GM18499 (cell line): ENCODE data around the gene ACP6.
"Not testable (repeated sequence)": the region's sequence is repeated elsewhere in the genome, so short reads cannot be mapped to it uniquely, and the experiment has no call there.

Experiments used
- ATAC-seq: cut with Tn5 transposase; IDR thresholded peaks from one replicate; pipeline ENCODE4 v1.9.1; 2021; ENCODE audit warnings: moderate number of reproducible peaks; ENCODE audit not compliant: insufficient read depth, unreplicated experiment

Gene ACP6

DNA sequence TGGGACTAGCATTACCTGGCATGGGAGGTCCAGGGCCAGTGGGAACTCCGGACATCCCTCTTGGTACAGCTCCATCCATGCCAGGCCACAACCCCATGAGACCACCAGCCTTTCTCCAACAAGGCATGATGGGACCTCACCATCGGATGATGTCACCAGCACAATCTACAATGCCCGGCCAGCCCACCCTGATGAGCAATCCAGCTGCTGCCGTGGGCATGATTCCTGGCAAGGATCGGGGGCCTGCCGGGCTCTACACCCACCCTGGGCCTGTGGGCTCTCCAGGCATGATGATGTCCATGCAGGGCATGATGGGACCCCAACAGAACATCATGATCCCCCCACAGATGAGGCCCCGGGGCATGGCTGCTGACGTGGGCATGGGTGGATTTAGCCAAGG lies 45.8 kb downstream of the ACP6 start:
- no peak for ATAC-seq

DNA sequence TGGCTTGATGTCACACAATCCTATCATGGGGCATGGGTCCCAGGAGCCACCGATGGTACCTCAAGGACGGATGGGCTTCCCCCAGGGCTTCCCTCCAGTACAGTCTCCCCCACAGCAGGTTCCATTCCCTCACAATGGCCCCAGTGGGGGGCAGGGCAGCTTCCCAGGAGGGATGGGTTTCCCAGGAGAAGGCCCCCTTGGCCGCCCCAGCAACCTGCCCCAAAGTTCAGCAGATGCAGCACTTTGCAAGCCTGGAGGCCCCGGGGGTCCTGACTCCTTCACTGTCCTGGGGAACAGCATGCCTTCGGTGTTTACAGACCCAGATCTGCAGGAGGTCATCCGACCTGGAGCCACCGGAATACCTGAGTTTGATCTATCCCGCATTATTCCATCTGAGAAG lies 46.3 kb downstream of the ACP6 start:
- no peak for ATAC-seq

DNA sequence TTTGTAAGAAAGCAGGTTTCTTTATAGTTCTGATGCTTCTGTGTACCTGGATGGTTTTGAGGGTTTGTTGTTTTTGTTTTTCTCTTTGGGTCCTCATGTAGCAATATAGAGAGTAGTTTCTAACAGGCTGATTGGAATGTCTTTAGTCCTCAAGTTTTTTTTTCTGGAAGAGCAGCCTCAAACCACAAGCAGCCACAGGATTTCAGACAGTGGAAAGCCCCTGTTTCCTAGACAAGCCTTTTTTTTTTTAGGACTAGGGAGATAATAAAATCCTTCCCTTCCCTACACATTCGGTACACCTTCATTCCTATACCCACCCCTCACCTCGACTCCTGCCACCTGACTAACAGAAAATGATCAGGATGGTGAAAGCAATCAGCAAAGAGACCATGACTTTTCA lies 47.6 kb downstream of the ACP6 start:
- ATAC-seq = no peak

DNA sequence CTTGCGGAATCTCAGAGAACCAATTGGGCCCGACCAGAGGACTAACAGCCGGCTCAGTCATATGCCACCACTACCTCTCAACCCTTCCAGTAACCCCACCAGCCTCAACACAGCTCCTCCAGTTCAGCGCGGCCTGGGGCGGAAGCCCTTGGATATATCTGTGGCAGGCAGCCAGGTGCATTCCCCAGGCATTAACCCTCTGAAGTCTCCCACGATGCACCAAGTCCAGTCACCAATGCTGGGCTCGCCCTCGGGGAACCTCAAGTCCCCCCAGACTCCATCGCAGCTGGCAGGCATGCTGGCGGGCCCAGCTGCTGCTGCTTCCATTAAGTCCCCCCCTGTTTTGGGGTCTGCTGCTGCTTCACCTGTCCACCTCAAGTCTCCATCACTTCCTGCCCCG lies 49.8 kb downstream of the ACP6 start:
- no peak for ATAC-seq

DNA sequence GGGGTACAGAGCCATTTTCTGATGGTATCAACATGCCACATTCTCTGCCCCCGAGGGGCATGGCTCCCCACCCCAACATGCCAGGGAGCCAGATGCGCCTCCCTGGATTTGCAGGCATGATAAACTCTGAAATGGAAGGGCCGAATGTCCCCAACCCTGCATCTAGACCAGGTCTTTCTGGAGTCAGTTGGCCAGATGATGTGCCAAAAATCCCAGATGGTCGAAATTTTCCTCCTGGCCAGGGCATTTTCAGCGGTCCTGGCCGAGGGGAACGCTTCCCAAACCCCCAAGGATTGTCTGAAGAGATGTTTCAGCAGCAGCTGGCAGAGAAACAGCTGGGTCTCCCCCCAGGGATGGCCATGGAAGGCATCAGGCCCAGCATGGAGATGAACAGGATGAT lies 50.6 kb downstream of the ACP6 start:
- ATAC-seq = no peak

DNA sequence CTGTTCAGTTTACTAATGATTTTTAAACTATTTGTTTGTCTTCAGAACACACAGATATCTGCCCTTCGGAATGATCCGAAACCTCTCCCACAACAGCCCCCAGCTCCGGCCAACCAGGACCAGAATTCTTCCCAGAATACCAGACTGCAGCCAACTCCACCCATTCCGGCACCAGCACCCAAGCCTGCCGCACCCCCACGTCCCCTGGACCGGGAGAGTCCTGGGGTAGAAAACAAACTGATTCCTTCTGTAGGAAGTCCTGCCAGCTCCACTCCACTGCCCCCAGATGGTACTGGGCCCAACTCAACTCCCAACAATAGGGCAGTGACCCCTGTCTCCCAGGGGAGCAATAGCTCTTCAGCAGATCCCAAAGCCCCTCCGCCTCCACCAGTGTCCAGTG lies 51.6 kb downstream of the ACP6 start:
- no peak for ATAC-seq

DNA sequence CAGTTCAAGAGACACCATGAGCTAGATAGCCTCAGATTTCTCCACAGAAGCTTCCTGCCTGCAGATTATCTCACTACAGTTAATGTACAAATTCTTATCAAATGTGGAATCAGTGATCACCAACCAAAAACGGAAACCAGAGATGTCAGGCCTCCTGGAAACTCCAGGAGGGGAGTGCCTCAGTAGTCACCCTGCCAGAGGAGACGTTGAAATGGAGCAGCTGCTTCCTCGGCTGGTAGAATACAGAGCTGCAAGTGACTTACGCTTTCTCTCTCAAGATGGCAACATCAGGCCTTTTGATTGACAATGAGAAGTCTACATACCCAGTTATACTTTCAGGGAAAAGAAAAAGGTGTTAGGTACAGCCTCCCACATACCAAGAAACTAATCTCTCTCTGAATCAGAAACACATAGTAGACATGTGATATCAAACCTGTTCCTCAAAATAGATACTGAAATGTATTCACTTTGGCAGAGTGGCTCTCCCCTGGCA lies 52.2 kb downstream of the ACP6 start:
- ATAC-seq = no peak

DNA sequence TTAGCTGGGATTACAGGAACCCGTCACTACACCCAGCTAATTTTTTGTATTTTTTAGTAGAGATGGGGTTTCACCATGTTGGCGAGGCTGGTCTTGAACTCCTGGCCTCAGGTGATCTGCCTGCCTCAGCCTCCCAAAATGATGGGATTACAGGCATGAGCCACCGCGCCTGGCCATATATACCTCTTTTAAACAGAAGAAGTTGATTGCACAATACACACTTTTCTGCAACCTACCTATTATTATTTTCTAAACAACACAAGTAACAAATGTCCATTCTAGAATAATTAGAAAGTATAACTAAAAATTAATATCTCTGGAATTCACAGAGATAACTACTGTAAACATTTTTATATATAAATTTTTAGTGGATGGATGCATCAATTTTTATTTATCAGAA lies 55.4 kb downstream of the ACP6 start:
- ATAC-seq = not testable (repeated sequence)

DNA sequence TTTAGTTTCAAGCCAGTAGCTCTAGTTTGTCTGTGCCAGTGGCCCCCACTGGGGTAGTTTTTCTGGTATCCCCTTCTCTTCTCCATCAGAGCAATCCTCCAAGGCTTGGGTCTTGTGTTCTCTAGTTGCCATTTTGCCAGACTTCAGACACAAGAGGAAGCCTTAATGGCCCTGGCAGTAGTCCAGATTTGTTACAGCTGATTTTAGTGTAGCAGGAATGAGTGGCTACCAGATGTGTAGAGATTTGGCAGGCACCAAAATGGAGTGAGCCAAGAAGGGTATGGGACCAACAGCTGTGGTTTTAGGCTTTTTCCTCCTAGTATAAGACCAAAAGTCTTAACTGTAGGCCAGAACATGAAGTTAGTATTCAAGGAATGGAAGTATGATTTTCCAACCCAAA lies 56.8 kb downstream of the ACP6 start:
- no peak for ATAC-seq

DNA sequence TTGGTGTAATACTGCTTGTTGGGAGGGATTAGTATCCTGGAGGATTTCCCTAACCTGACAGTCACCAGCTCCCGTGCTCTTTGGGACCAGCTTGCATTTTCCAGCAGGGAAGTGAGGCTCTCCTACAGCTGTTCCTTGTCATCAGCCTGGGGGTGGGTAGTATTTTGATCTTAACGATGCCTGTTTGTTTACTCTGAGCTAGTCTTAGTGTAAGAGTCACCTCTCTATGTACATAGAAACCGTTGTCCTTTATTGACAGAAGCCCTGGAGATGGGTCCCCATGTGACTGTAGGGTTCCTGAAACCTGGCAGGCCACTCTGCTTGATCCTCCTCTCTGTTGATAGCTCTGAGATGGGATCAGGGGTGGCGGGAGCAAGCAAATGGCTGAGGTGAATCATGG lies 58.0 kb downstream of the ACP6 start:
- ATAC-seq = no peak

DNA sequence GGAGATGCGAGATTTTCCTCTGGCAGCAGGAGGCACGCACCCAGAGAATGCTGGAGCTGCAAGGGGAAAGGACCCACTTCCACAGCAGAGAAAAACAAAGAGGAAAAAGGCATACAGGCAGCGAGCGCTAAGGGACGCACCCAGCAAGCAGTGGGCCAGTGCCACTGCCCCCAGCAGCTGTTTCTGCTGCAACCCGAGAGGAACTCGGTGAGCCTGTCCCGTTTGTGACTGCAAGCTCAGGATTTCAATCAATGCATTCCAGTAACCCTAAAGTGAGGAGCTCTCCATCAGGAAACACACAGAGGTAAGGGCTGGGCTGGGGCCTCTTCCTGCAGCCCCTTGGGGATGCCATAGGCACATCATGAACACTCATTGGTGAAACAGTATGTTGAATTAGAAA lies 58.7 kb downstream of the ACP6 start:
- no peak for ATAC-seq

DNA sequence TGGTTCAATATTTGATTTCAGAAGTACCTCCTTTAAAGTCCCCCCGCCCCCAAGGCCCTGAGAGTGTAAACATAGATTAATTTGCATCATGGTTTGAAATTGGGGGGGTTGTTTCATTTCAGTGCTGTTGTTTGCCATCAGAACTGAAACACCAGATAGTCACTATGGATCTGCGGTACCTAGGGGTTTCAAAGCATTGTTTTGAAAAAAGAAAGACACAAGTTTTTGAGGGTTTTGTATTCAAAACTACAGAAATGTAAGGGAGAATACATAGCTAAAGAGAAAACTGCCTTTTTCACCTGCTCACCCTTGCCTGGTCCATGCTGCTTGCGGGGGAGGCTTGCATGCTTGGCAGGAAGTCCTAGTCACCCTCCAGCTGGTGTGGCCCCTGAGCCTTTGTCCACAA lies 59.3 kb downstream of the ACP6 start:
- ATAC-seq = peak; percentile 80

DNA sequence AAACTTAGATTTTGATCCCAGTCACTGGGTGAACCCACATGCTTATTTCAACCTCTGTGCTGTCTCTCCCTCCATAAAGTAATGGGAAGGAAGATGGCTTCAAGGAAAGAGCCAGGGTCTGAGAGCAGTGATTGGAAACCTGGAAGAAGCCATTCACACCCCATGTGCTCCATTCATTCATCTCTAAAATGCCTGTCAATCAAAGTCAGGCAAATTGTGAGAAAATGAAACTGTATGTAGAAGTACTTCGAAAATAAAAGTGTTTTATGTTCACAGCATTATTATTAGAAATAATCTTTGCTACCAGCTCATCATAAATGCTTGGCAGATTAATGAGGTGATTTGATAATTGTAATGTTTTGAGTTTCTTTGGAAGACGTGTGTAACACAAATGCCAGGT lies 61.0 kb downstream of the ACP6 start:
- no peak for ATAC-seq

DNA sequence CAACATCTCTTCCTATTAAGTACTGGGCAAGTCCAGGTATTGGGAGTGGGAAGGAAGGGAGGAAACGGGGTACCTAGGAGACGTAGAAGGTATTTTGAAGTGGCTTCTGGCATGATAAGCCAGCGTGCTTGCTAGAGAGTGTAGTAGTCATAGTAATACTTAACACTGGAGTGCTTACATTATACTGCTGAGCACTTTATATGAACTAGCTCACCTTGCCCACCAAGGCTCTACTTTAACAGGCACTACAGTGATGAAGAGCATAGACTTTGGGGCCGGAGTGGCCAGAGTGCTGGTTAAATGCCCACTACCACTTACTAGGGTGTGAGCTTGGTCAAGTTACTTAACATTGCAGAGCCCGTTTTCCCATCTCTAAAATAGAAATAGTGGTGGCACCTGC lies 61.7 kb downstream of the ACP6 start:
- ATAC-seq = no peak

DNA sequence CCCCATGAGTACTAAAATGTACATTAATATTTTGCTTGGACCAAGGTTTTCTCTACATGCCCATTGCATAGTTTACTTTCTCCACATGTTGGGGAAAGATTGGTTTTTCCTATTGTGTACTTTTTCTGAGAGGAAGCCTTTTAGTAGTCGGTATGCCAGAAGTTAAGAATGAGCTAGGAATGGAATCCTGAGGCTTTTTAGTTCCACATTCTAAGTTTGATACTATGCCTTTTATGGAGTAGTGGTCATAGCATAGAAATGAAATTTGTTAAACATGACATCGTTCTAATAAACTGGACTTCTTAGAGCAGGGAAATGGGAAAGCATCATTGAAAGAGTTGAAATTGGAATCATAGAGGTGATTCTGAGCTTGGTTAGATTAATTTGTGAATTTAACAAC lies 64.7 kb downstream of the ACP6 start:
- ATAC-seq = no peak

DNA sequence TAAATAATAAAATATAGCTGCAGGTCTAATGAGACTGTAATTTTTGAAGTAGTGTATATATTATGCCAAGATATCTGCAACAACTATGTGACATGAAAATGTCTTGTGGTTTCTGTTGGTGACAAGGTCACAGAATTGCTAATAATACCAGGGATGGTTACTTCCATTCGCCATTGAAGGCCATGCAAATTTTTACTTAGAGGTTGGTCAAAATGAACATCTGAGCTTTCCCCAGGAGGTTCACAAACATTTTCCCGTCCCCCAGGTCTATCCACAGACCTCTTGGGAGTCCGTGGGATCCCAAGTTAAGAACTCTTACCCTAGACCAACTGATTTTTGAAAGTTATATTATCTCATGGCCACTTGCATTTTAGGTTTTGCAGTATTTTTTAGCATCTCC lies 66.3 kb downstream of the ACP6 start:
- ATAC-seq = no peak

DNA sequence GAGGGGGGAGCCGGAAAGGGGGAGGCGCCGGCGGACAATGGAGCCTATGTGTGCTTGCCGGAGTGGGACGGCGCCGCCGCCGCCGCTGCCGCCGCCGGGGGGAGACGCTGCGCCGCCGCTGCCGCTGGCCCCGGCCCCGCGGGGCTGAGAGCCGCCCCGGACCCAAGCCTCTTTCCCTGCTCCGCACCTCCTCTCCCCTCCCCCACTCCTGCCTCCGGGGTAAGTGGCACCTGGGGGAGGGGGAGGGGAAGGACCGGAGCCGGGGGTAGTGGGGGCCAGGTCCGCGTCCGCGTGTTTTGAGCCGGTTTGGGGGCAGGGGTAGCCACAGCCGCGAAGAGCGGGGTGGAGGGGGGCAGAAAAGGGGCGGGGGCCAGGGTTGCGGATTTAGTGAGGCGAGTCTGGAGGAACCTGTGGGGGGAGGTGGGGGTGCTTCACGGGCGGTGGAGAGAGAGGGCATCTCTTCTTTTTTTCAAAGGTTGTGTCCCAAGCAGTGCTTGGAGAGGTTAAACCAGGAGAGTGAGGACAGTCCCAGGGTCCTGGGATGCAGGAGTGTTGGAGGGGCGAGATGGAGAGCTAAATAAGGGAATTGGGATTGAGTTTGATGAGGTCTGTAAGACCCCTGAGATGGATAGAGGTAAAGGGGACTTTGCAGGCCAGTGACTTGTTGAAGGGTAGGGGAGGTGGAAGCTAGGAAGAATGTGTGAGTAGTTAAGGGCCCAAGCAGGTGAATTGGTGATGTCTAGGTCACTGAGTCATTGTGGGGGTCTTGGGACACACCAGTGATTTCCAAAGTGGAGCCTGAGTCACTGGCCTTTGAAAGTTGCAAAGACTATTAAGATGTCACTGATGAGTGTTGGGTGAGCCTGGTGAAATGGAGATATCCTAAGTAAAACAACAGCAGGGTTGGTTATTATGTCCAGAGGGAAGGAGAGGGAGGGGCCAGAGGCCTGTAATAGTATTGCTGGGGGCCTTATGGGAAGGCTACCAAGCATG lies 69.9 kb downstream of the ACP6 start:
- no peak for ATAC-seq

DNA sequence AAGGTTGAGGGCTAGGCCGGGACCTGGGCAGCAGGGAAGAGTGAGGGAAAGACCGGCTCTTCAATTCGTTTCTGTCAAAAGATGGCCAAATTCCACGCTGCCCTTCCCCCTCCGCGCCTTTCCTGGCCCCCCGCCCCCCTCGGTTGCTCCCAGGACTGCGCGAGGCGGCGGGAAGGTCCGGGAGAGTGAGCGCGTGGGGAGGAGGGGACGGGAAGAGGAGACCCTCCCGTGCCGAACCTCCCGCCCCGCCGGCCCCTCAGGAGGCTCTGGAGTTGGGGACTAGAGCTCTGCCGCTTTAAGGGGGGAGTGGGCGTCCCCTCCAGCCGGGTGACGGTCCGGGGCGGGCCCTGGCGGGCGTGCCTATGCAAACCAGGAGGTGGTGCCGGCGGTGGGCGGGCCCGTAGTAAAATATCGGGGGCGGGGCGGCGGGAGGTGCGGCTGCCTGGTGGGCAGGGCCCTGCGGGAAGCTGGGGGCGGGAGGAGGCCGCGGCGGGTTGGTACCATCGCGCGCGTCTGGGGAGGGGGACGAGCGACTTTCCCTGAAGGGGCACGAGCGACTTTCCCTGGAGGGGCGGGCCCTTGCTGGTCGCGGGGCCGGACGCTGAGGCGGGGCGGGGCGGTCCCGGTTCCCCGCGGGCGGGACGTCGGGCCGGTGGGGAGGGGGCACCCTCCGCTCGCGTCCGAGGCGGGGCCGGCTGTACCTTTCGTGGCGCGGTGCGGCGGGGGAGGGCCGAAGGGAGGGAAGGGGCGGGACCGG lies 70.8 kb downstream of the ACP6 start:
- ATAC-seq = no peak

DNA sequence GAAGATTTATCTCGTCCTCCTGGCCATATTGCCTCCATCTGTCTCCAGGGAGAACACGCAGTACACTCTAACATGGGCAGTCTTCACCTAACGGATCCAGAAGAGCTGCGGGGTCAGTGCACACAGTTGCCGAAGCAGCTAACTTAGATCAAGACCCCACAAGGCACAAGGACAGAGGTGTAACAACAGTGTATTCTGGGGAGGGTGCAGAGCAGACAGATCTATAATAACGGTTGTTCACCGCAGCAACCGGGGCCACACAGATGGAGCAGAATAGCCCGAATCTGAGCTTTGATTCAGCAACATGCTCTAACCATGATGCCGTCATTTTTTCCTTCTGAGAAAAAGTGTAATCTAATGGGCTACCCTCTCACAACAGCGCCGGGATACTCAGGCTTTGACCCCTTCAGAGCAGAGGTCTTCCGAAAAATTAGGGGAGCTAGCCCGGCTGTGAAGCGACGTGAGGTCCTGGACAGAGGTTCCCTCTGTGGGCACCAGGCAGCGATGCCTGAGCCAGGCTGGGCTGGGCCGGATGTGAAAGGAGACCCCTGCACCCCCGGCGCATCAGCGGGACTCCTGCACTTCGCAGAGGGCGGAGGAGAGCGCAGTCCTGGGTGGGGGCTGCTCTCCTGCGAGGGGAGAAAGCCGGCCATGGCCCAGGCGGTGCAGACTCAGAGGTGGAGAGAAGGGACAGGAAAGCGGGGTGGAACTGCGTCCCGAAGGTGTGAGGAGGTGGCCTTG lies 71.5 kb downstream of the ACP6 start:
- no peak for ATAC-seq

DNA sequence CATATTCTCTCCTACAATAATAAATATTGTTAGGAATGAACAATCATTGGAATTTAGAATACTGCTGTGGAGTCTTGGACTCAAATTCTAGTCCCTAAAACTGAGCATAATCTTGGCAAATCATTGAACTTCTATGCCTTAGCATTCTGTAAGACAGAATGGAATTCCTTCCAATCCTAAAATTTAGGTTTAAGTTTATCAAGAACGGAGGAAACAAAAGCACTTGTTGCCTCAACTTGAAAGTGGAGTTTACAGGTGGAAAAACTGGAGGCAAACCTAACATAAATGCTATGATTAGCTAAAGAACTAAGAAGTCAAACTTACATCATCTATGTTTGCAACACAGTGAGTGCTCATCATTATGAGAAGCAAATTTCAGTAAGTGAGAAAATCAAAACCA lies 73.3 kb downstream of the ACP6 start:
- ATAC-seq = no peak
